ENCODE results near the gene IKZF5.

GRCh38 chr10:123014772-123015171 is 6.2 kb upstream of the IKZF5 start:
- TF ChIP-seq EZH2 (IDR thresholded peaks at IDR 0.05; ENCODE audit: insufficient read depth, poor library complexity, severe bottlenecking): no peak
- no peak for TF ChIP-seq EZH2phosphoT487 (IDR thresholded peaks at IDR 0.05; ENCODE audit: insufficient read depth, low read depth)
